GM21447 (cell line): ENCODE data around the gene GNG10.
A peak's percentile ranks its signal among the peaks of the same experiment; 100 is the strongest.
"Not testable (repeated sequence)": the region's sequence is repeated elsewhere in the genome, so short reads cannot be mapped to it uniquely, and the experiment has no call there.

Source experiments
- ATAC-seq: cut with Tn5 transposase; IDR thresholded peaks from one replicate; pipeline ENCODE4 v1.9.1; 2021; ENCODE audit not compliant: unreplicated experiment

GNG10 gene

DNA sequence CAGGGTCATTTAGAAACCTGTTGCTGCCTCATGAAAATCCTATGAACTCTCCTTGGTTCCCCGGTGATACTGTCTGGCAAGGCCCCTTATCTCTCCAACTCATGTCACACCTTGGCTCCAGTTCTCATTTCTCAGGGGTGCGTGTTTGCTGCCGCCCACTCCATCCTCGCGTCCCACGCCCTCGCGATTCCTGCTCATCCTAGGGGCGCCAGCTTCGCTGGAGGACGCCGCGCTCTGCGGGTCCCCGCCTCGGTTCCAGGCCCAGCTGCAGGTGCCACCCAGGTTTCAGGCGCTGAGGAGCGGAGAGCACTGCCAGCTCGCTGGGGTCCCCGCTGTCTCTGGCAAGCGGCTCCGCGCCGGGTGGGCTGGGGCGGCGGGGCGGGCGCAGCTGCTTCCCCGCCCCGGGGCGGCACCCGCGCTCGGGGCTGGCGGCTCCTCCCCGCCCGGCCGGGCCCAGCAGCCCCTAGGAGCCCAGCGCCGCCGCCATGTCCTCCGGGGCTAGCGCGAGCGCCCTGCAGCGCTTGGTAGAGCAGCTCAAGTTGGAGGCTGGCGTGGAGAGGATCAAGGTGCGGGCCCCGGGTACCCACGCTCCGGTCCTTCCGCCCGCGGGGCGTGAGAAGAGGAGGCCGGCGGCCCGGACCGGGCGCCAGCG lies at the start of gene GNG10:
GNG10 (plus strand) TSS at position 456 of the 652 bp plus-strand sequence; CDS start at position 486, 30 bp downstream.
- peak; percentile 83 for ATAC-seq

DNA sequence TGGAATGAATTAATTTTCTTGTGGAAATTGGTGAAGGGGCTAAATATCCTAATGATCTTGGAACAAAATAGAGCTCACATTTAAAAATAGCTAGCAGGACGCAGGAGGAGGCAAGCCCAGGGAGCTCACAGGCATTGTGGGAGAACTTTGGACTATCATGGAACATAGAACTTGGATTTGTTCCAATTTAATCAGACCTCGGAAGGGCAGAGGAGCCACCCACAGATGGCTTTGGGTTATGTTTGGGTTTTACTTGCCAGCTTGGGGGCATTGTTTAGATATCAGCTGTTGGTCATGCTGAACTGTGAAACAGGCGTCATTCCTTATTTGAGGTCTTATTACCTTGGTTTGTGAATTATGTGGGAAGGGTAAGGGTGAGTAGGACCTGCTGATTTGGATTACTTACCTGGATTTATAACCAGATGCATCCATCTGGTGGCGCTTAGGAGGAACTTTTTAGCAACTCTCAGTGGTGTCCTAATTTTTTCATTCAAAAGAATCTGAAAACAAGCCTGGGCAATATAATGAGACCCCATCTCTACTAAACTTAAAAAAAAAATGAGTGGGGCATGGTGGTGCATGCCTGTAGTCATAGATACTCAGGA lies 47.9 kb upstream of the GNG10 start:
- ATAC-seq: no peak

DNA sequence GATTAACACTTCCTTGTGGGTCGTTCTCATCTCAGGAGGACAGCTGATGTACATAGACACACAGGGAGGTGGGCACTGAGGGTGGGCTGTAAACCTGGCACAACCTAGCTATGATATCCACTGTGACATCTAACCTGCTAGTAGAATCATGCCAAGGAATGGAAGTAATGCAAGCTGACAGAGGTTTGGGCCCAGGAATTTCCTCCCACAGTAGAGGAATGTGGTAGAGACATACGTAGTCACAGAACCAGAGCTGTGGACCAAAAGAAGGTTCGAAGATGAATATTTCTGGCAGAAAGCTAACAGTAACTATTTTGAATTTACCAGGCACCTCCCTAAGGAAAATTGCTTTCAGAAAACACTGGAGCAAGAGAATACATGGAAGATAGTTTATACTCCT lies 45.5 kb upstream of the GNG10 start:
- no peak for ATAC-seq

DNA sequence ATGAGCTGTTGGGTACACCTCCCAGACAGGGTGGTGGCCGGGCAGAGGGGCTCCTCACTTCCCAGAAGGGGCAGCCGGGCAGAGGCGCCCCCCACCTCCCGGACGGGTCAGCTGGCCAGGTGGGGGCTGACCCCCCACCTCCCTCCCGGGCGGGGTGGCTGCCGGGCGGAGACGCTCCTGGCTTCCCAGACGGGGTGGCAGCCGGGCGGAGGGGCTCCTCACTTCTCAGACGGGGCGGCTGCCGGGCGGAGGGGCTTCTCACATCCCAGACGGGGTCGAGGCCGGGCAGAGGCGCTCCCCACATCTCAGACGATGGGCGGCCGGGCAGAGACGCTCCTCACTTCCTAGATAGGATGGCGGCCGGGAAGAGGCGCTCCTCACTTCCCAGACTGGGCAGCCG lies 44.1 kb upstream of the GNG10 start:
- not testable (repeated sequence) for ATAC-seq

DNA sequence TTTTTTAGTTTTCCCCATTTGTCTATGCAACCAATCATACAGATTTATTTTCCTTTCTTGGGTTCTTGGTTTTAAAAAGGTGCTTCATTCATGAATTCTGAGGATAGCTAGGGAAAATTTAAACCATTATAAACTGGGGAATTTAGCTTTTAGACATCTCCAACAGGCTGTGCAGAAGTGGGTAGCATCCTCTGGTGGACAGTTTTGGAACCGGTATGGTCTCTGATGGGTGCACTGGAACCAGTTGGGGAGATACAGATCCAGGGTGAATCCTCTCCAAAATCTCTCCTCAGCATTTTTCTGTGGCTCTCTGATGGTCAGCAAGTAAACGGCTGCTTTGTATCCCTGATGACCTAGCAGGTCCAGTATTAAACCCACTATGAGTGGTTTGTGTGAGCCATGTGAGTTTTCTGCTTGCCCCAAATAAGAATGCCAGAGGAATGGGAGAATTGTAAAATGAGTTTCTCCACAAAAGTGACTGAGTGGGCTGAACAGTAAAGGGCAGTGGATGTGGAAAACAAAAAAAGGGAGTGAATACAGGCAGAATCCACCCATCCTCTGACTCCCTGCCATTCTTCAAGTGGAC lies 39.4 kb upstream of the GNG10 start:
- ATAC-seq: no peak

DNA sequence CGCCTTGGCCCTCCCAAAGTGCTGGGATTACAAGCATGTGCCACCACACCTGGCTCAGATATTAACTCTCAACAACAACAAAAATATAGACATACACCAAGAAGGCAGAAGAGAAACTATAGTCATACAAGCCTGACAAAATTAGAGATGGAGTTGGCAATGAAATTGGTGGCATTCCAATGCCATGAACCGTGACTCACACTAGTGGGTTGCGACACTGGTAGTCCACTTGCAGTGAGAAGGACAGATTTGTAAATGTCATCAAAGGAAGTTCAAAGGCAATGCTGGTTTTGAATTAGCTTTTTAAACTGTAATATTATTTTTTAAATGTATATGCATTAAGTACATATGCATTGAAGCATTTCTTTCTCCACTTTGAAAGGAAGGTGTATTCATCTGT lies 38.8 kb upstream of the GNG10 start:
- no peak for ATAC-seq

DNA sequence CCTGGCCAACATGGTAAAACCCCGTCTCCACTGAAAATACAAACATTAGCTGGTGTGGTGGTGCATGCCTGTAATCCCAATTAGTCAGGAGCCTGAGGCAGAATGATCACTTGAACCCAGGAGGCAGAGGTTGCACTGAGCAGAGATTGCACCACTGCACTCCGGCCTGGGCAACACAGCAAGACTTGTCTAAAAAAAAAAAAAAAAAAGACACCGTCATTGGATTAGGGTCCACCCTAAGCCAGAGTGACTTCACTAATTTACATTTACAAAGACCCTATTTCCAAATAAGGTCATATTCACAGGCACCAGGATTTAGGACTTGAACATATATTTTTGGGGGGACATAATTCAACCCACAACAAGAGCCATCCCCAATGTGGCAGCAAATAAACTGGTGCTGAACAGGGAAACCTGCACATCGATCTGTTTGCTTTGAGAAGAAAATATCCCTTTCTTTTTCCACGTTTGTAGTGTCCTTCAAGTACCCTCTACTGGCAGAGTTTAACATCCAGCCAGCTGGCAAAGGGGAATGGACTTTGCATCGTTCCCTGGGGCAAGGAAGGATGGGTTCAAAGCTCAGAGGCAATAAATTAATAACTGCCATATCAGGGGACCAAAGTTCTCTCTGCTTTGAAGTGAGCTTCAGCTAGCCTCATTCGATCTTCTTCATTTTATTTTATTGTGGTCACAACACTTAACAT lies 34.0 kb upstream of the GNG10 start:
- no peak for ATAC-seq

DNA sequence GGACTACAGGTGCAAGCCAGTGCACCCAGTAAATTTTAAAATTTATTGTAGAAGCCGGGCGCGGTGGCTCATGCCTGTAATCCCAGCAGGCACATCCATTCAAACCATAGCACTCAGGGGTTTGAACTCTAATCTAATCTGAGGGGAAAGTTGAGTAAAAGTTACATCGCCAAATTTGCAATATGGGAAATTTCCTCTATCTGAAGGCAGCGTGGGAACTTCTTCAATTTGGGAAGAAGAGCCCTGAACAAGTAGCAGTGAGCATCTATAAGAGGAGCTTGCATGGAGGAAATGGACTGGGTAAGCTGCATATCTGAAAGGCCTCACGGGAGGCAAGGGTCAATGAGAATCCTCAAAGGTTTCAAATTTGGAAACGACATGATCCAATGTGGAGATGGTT lies 33.0 kb upstream of the GNG10 start:
- no peak for ATAC-seq

DNA sequence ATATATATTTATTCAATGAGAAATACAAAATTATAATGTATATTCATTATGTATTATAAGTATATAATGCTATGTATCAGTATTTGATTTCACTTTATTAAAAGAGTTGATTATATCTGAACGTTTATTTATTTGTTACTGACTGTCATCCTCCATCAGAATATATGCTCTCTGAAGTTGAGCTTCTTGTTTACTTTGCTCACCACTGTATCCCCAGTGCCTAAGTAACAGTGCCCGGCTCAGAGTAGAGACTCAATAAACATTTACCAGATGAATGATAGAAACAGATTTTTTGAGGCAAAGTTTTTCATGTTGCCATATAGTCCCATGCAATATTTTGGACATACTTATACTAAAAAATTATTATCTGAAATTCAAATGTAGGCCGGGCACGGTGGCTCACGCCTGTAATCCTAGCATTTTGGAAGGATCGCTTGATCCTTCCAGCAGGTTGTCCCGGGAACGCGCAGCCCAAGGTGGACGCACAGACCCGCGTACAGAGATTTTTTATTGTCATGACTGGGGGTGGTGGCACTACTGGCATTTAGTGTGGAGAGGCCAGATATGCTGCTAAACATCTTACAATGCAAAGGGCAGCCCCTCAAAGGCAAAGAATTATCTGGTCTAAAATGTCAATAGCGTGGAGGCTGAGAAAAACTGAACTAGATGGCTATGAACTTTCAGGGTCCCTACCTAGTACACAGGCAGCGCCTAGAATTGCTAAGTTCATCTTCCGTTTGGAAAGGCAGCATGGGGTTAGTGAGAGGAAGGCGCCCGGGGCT lies 31.0 kb upstream of the GNG10 start:
- ATAC-seq: peak; percentile 33

DNA sequence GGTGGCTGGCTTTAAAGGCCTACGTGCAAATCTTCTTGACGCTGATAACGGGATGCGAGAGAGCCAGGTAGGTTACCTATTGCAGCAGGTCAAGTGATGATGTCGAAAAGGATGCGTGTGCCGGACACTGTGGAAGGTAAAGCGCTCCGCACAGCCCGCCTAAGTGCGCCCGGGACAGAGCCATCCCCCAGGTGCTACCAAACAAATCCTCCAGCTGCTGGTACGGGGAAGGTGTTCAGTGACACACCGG lies 30.5 kb upstream of the GNG10 start:
- ATAC-seq: no peak

DNA sequence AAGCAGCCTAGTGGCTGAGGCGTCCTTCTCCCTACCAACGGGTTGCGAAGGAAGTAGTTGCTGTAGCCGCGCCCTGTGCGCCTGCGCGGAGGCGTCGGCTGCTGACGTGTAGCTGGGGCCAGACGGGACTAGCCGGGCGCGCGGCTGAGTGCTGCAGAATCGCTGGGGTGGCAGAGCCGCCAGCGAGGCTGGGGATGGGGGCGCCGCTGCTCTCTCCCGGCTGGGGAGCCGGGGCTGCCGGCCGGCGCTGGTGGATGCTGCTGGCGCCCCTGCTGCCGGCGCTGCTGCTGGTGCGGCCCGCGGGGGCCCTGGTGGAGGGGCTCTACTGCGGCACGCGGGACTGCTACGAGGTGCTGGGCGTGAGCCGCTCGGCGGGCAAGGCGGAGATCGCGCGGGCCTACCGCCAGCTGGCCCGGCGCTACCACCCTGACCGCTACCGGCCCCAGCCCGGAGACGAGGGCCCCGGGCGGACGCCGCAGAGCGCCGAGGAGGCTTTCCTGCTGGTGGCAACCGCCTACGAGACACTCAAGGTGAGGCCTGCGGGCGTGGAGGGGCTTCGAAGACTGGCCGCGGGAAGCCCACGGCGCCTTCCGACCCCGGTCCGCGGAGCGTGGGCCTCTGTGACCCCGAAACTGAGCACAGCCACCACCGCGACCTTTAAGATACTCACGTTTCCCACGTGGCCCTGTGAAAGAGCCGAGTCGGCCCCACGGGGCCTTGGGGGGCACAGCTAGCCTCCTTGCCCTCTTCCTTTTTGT lies 30.0 kb upstream of the GNG10 start, which contains the start of gene DNAJC25:
DNAJC25 (plus strand) TSS at position 121 of the 758 bp plus-strand sequence; CDS start at position 195, 74 bp downstream.
- ATAC-seq: peak; percentile 98

DNA sequence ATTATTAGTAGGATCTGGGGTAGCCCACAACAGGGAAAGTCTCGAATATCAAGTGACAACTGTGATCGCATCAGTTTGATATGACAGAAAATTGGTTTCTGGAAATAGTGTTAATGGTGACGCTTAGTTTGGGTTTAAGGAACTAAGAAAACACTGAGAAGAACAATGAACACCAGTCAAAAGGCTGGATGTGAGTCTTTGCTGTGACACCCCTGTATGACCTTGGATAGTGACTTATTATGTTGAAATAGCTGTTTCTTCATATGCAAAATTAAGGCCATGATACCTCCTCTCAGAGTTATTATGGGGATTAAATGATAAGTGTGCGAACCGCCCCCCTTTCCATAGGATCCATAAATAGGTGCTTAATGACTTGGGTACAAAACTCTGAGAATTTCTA lies 29.3 kb upstream of the GNG10 start:
- no peak for ATAC-seq

DNA sequence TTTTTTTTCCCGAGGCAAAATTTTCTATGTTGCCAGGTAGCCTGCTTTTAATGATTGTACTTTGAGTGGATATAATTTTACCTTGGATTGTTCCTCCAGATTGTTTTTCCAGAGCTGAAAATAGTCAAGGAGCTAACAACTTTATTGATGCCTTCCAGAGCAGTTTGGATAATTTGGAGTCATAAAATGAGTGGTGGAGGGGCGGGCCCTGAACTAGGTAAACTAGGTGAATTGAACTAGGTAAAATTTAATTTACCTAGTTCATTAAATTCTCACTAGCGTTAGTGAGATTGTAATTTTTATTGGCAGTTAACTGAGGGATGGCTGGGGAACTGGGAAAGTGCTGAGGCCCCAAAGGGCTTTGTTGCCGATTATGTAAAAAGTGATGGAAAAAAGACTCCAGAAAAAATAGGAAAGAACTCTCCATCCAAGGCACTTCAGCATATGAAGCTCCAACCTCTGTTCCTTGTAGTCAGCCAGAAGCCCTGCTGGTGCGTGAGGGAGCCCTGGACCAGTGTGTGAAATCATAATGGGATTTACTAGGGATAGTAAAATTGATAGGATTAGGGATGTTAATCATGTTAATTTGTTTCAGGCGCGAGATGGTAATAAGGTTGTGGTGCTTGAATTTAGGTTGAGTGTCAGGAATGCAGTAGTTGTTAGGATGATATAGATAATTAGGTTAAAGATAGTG lies 28.6 kb upstream of the GNG10 start:
- no peak for ATAC-seq

DNA sequence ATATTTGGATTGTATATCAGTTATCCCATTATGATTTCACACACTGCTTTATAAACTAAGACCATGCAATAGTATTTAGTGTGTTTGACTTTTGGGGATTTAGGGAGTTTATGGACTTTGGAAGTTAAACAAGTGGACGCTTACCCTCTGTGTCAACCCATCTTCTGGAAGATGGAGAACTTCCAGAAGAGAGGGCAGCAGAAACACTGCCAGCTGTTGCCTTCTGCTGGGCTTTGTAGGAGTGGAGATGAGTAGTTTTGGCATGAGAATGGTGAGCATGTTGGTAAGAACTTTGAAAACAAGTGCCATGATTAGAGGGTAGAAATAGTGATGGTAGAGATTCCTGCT lies 28.0 kb upstream of the GNG10 start:
- no peak for ATAC-seq

DNA sequence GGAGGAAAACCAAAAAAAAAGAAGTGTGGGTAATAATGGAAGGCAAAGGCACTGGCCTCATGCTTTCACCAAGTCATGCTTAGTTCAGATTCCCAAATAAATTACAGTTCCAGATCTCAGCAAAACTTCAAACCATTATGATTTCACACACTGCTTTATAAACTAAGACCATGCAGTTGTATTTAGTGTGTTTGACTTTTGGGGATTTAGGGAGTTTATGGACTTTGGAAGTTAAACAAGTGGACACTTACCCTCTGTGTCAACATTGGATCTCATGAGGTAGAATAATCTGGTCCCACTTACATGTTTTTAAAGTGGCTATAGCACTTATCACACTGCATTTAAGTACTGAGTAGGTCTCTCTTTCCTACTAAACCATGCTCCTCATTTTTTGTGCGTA lies 26.5 kb upstream of the GNG10 start:
- no peak for ATAC-seq

DNA sequence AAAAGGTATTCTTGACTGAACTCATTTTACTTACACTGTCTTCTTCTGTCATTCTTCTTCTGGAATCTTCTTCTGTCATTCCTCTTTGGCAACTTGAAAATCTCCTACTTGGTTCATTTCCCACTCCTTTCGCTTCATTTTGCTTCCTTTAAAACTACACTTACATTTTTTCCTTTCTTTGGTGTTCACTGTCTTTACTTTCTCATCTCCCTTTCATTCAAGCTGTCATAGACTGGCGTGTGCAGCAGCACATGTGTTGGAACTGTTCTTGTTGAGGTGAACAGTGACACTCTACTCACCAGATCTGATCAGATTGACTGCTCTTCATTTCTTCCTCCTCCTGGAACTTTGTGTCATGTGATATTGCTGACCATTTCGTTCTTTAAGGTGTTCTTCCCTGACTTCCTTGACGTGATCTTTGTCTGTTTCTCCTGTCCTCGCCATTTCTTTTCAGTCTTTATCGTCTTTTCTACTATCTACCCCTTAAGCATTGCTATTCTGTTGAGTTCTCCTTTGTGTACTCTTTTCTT lies 23.9 kb upstream of the GNG10 start:
- ATAC-seq: no peak

DNA sequence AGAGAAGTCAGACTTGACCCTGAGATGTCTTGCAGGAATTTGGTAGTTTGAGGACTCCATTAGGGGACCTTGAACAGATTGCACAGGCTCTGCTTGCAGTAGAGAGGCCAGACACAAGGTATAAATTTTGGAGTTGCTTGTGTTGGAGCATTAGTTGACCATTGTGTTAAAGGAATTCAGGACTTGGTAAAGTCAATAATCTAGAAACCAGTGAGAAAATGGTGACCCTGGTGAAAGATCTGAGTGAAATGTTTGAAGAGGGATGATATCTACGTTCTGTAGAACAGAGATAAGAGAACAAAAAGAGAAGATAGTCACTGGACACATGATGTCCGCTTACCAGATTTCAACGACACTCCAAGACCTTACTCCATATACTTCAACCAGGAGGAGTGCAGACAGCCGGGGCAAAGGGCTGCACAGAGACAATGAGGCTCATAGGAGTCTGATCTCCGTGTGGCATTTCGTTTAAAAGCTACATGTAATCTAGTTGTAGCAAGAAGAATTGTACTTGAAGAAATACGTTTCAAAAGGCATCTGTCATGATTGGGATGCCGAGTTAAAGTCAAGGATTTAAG lies 17.1 kb upstream of the GNG10 start:
- ATAC-seq: no peak

DNA sequence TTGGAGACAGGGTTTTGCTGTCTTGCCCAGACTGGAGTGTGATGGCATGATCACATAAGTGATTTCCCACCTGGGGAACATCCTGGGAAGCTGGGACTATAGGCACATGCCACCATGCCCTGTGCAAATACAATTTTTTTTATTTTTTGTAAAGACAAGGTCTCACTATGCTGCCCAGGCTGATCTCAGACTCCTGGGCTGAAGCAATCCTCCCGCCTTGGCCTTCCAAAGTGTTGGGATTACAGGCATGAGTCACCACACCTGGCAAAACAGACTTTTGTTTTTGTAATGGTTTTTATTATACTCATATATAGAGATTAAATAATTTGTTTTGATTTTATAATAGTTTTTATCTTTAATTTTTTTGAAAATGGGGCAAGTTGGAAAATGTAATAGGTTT lies 15.6 kb upstream of the GNG10 start:
- no peak for ATAC-seq

DNA sequence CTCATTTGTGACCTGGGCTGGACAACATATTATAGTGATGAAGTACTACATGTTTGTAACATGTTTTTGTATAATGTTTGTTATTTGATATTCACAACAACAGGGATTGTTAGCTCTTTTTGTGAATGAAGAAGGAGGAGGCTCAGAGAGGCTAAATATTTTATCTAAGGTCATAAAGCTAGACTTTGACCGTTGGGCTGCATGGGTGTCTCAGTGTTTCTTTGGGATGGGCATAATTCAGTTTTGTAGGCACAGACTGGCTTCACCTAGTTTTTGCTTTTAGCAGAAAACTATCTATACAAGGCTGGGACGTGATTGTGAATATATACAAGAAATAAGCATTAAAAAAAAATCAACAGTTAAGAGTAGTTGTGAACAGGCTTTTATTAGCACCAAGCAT lies 15.0 kb upstream of the GNG10 start:
- ATAC-seq: no peak

DNA sequence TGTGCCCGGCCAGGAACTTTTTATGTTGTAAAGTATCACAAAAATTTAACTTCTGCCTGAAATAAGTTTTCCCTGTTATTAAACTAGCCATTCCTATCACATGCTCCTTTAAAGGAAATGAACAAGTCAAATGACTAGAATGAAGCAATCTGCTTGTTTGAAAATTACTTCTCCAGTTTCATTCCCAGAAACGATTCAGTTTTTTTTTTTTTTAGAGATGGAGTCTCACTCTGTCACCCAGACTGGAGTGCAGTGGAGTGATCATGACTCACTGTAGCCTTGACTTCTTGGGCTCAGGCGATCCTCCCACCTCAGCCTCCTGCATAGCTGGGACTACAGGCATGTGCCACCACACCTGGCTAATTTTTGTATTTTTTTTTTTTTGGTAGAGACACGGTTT lies 13.3 kb upstream of the GNG10 start:
- ATAC-seq: no peak
